GM18499 (cell line): ENCODE measurements around the gene ARL10.

ENCODE experiments used
- ATAC-seq: cut with Tn5 transposase; IDR thresholded peaks from one replicate; pipeline ENCODE4 v1.9.1; 2021; ENCODE audit warnings: moderate number of reproducible peaks; ENCODE audit not compliant: insufficient read depth, unreplicated experiment

ARL10 gene

DNA sequence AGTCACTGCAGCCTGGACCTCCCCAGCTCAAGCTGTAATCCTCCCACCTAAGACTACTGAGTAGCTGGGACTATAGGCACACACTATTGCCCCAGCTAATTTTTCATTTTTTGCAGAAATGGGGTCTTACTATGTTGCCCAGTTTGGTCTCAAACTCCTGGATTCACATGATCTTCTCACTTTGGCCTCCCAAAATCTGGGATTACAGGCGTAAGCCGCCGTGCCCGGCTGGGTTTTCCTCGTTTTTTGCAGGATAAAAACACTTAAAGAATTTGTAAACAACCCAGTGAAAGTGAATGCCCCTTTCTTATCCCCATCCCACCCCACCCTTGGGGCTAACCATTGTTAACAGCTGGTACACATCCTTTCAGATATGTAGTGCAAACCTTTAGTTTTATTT, 43.3 kb downstream of the ARL10 start:
- ATAC-seq: no peak

DNA sequence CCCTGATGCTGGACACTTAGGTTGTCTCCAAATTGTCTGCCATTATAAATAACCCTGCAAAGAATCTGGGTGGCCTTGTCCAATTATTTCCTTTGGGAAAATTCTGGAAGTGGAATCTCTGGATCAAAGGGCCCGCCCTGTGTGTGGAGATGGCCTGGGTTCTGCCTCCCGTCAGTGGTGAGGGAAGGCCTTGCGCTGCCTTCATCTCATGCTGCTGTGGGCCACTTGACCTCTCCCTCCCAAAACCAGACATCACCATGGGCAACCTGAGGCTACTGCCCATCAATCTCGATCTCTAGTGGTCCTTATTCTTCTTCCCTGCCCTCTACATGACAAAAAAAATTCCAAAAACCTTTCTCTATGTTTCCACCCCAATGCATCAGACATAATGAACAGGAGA, 44.5 kb downstream of the ARL10 start:
- no peak for ATAC-seq

DNA sequence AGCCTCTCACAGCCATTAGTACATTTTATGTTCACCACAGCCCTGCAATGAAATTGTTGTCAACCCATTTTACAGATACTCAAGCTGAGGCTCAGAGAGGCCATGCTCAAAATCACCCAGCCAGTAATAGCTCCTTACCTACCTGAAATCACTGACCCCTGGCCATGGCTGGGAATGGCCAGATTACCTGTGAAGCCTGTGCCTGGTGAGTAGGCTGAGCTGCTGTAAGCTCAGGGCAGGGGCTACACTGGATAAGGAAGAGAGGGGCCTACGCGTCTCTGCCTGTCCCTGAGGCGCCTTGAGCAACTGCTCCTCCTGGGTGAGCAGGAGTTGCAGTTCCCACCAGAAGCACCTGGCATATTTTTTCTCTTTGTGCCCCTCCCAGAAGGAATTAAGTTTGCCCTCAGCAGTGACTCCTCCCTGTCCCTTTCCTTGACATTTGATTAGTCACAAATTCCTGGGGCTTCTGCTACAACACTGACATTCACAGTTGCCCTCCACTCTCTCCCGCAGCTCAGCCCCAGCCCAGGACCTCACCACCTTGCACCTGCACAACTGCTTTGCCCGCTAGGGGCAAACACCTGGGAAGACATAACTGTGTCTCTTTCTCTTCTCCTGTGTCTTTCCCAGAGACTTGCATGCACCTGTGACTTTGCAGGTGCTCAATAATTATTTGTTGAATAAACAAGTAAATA, 45.3 kb downstream of the ARL10 start:
- ATAC-seq: no peak

DNA sequence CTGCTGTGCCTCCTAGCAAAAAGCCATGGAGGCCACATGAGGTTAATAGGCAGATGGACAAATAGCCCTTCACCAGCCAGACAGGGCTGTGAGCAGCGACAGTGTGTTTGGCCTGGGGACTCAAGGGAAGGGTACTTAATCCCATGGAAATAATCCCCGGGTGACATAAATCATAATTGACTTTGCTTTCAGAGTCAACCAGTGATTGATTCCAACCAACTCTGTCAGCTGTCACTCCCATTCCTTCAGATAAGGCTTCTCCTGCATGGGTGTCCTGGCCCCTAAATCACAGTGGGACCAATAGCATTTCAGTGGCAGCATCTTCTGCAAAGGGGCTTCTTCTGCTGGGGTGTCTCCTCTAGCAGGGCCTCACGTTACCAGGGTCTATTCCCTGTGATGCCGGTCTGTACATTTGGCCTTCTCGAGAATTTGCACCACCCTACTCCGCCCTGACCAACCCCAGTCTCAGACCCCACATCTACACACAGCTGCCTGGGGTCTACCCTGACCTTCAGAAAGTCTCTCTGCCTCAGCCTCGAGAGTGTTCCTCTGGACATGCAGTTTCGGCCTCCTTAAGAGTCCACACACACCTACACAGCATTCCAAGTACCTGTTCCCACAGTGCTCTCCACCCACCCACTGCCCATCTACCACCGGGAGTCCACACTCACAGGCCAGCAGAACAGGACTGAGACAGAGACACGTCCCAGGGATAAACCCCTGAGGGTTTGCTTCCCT, 47.4 kb downstream of the ARL10 start:
- no peak for ATAC-seq

DNA sequence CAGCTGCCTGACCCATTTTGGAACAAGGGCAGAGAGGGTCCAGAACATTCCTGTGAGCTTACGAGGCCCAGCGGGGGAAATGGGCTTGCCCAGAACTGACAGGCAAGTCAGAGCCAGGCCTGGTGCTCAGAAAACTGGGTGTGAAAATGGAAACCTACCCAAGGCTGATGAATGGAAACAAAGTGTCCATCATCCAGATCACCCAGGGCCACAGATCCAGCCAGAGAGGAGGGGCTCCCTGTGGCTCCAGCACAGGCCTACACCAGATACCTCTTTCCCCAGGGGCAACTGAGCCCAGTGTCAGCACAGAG, 47.9 kb downstream of the ARL10 start:
- ATAC-seq: no peak

DNA sequence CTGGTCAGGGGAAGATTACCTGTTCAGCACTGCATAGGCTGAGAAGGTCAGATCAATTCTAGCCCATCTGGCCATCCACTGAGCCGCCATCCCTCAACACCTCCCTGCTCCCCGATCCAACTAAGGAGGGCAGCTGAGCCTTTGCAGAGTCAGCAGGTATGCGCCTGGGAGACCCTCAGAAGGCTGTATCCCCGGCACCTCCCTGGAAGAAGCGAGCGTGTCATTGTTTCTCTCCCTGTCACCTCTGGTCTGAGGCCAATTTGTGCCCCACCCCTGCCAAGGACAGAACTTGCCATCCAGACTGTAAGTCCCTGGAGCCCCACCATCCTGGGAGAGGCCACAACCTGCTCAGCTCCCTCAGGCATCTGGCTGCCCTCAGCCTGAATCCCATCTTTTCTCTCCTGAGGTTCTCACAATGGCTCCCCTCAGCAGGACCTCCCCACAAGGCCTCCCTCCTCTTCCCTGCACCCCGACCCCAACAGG, 48.5 kb downstream of the ARL10 start:
- no peak for ATAC-seq

DNA sequence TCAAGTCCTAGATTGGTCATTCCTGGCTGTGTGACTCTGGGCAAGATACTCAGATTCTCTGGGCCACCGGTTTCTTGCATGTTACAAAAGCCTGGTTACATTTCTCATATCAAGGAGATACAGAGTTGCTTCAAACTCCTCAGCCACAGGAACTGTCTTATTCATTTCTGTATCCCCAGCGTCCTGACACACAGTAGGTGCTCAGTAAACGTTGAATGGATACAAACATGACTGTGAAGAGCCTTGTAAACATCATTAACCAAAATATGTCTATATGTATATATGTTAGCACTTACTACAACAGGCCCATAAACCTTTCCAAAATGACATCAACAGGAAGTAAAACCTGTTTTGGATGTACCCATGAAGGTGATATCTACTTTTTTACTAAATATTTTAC, 49.4 kb downstream of the ARL10 start:
- no peak for ATAC-seq

DNA sequence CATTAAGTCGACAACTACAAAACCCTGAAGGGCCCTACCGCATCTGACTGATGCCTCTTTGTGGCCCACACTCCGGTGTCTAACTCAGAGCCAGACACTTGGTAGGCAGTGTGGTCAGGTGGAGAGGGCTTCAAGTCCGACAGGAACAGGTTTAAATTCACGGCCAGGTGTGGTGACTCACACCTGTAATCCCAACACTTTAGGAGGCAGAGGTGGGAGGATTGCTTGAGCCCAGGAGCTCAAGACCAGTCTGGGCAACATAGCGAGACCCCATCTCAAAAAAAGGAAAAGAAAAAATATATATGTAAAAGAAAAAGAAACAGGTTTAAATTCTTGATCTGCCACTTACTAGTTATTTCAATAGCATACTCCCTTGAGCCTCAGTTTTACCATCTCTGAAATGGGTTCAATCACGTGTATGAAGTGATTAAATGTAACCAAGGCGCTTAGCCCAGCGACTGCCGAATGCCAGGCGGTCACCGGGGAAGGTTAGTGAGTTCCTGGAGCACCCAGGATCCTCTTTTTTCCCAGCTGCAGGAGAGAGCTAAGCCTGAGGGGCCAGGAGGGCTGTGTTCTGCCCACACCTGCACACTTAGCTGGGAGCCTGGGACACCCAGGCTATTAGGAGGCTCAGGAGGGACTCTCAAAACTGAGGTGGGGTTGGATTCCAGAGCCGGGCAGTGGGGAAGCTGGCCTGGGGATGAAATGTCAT, 50.1 kb downstream of the ARL10 start:
- no peak for ATAC-seq

DNA sequence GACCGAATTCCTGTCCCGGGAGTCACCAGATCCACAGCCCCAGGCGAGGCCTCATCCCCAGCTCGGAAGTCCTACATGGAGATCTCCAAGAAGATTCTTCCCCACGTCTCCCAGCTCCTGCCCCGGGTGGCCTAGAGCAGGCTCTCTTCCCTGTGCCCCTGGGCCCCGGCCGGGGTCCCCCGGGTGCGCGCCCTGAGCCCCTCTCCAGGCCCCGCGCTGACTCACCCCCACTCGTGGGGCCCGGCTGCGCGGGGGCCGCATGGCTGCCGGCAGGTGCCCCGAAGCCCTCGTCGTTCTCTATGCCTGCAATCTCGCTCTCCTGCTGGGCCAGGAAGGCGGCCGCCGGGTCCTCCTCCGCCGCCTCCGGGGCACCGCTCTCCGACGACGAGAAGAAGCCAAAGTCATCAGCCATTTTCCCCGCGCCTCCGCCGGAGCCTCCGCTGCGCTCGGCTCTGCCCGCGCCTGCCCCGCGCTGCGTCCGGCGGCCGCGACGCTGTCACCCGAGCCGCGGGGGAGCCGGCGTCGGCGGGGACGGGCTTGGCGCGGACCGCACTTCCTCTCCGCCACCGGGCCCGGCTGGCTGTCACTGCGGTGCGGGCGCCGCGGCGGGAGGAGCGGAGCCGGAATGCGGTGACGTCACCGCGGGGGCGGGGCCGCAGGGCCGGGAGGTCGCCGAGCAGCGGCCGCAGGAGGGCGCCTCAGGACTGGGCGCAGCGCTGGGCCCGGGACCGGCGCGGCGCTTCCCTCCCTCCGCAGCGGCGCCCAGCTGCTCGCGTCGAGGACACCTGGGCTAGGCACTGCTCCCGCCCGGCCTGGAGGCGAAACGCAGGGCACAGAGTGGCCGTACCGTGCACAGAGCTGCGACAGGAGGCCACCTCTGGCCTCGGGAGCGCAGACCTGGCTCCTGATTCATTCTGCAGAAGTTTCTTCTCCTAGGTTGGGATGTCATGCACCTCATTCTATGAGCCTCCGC, 51.0 kb downstream of the ARL10 start, which contains the start of gene CLTB:
CLTB (minus strand) TSS at position 588 of the 973 bp plus-strand sequence; CDS start at position 412, 176 bp downstream.
- ATAC-seq: peak; percentile 60

DNA sequence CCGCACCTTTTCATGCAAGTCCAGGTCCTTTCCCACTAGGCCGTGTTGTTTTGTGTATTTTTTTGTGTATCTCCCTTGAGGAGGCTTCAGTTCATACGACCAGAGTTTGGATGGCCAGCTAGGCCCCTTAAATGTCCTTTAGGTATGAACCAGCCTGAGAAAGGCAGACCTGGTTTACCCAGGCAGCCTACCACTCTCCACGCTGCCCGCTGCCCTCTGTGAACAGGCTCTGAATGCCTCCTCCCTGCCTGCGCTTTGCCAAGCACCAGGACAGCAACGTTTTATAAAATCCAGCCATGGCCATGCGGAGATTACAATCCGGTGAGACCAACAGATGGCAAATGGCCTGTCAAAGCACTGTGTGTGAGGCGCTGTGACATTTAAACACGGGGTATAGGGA, 51.7 kb downstream of the ARL10 start:
- ATAC-seq: no peak

DNA sequence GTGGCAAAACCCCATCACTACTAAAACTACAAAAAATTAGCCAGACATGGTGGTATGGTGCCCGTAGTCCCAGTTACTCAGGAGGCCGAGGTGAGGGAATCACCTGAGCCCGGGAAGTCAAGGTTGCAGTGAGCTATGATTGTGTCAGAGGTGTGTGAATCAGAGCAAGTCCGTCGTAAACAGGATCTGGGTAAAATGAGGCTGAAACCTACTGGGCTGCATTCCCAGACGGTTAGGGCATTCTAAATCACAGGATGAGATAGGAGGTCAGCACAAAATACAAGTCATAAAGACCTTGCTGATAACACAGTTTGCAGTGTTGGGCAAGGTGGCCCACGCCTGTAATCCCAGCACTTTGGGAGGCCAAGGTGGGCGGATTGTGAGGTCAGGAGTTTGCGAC, 53.0 kb downstream of the ARL10 start:
- no peak for ATAC-seq

DNA sequence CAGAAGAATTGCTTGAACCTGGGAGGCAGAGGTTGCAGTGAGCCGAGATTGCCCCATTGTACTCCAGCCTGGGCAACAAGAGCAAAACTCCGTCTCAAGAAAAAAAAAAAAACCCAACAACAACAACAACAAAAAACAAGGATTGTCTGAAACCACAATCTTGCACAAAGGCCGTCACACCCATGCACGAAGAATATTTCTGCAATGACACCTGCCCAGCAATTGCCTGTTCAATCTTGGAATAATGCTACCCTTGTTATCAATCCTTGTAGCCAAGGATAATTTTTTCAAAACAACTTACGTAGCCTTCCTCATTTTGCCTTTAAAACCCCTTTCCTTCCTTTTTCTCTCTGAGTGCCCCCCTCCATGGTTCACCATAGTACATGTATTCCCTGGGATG, 54.8 kb downstream of the ARL10 start:
- no peak for ATAC-seq

DNA sequence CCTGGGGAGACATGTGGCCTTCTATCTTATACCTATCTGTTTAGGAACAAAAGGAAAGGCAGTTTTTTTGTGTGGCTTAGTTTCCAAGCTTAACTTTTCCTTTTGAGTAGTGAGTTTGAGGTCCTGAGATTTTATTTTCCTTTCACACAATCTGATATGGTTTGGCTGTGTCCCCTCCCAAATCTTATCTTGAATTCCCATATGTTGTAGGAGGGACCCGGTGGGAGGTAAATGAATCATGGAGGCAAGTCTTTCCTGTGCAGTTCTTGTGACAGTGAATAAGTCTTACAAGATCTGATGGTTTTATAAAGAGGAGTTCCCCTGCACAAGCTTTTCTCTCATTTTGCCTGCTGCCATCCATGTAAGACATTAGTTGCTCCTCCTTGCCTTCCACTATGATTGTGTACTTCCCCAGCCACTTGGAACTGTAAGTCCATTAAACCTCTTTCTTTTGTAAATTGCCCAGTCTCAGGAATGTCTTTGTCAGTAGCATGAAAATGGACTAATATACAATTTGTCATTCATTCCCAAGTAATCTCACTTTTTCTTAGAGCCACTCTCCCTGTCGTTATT, 55.8 kb downstream of the ARL10 start:
- ATAC-seq: no peak

DNA sequence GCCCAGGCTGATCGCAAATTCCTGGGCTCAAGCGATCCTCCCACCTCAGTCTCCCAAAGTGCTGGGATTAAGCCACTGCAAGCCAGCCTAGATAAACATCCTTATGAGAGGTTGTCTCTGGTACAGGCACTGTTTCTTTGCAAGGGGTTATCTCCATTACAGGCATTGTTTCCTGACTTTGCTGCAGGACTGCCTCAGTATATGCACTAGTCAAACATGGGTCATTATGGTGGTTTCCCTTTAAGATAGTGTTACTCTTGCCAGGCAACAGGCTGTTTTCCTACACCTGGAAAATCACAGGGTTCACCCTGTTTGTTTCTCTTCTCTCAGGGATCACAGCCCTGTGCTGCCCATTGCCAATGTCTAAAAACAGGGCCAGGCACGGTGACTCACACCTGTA, 58.9 kb downstream of the ARL10 start:
- ATAC-seq: no peak

DNA sequence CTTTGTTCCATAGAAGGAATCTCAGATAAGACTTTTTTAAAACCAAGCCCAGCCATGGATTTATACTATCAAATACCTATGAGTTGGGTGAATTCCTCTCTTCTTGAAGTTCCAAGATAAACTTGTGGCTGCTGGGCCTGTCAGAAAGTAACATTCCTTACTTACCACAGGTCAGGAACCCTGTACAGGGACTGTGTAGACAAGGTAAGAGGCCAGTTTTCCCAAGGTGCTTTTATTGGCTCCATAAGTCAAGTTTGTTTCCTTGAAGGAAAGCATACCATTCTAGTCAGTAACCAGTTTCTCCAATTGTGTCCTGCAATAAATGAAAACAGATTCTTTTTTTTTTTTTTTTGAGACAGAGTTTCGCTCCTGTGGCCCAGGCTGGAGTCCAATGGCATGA, 59.9 kb downstream of the ARL10 start:
- no peak for ATAC-seq

DNA sequence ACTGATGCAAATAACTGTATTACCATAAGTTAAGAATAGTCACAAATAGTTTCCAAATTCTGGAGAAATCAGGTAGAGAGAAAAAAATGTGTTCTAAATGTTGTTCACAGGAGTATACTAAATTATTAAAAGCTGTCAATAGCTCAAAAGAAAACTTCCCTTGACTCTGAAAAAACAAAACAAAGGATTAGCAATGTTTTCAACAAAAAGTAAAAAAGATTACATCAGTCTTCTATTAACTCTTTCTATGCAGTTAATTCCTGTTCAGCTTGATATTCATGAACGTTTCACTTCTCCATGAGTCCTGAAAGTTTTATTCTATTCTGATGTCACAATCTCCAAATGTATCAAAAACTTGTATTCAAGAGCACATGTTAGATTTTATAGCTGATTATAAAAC, 60.5 kb downstream of the ARL10 start:
- no peak for ATAC-seq

DNA sequence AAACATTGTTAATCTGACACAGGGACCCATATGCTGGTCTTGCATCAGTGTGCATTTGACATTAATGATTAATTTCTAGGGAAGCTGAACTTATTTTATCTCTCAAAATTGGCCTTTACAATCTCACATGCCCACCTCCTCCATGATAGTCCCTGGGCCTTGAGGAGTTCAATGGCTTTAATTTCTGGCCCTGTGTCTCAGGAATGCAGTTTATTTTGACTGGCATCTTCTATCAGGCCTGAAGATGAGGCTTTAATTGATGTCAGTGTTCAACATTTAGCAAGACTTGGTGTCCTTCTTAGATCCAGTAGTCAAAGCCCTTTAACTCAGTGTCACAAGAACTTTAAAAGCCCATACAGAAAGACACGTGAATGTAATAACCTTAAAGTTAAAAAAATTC, 61.6 kb downstream of the ARL10 start:
- no peak for ATAC-seq

DNA sequence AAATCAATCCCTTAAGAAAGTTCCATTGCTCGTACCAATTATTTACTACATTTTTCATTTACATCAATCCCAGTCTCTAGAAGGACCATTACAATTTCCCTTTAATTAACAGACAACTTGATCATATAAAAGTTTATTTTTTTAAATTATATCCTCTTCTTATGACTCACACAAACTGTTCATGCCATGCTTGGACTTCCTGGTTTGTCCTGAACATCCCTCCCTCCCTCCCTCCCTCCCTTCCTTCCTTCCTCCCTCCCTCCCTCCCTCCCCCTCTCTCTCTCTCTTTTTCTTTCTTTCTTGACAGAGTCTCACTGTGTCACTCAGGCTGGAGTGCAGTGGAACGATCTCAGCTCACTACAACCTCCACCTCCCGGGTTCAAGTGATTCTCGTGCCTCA, 62.7 kb downstream of the ARL10 start:
- ATAC-seq: no peak

DNA sequence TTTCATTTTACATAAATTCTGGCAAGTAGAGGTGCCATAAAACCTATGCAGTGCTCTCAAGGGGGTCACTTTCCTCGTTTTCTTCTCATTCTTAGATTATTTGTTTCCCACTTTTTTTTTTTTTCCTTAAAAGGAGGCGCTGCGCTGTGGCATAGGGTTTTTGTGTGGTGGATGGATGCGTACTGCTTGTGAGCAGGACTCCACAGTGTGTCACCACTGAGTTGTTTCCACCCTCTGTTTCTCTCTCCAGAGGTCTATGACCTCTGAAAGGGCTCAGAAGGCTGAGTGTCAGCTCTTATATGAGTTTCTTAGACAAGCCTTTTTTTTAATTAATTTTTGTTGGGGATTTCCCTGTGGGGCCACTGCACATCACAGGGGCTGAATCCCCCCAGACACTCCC, 64.7 kb downstream of the ARL10 start:
- ATAC-seq: no peak
